ENCODE measurements around the gene BMPR2. TPM values are rescaled to one million over a fixed set of nuclear protein-coding genes. Genes with fewer than 3 reads are reported as not detected.

Gene BMPR2
- total and polyA plus RNA-seq, 7 donors: 3.9 to 43.2 (median 21.3) TPM

DNA sequence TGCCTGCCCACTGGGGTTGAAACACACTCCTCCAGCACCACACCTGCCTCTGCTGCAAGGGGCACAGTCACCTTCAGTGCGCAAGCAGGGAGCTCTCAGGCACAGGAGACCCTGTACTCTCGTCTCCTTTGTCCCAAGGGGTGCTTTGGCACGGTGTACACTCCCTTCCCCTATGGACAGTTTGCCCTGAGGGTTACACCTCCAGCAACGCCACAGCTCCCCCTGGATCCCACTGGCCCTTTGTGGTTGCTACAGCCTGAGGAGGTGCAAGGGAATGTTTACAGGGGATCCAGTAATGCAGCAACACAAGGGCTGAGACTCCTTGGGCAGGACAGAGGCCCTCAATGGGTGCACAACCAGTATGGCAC is 213.4 kb downstream of the BMPR2 start:
- Histone ChIP-seq H3K4me3 (no peak overlapping the region), H3K9me3 (no peaks in the 10 kb centered on the region), H3K27me3 (ENCODE audit: insufficient read depth in 3 of 3, low read length in 2 of 3) (no peaks in the 10 kb centered on the region), H3K4me1 (peaks cover 3% of the 10 kb centered on the region), H3K27ac (no peak overlapping the region), H3K36me3 (ENCODE audit: insufficient read depth in 1 of 2, low read depth in 1 of 2) (no peaks in the 10 kb centered on the region)
- TF ChIP-seq, protein P1, sequence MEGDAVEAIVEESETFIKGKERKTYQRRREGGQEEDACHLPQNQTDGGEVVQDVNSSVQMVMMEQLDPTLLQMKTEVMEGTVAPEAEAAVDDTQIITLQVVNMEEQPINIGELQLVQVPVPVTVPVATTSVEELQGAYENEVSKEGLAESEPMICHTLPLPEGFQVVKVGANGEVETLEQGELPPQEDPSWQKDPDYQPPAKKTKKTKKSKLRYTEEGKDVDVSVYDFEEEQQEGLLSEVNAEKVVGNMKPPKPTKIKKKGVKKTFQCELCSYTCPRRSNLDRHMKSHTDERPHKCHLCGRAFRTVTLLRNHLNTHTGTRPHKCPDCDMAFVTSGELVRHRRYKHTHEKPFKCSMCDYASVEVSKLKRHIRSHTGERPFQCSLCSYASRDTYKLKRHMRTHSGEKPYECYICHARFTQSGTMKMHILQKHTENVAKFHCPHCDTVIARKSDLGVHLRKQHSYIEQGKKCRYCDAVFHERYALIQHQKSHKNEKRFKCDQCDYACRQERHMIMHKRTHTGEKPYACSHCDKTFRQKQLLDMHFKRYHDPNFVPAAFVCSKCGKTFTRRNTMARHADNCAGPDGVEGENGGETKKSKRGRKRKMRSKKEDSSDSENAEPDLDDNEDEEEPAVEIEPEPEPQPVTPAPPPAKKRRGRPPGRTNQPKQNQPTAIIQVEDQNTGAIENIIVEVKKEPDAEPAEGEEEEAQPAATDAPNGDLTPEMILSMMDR (IDR thresholded peaks at IDR 0.05): no peak
- DNase-seq (no peak), ATAC-seq (no peak)
- WGBS, 3 donors: 83 to 94% (median 94%) methylated on average over 4 of the region's 4 CpGs
- intact Hi-C loops (cut with DNase I): loop anchor here in 1 of 2 donors (10.0 kb wide), 2 partner anchors 145 to 285 kb away; partner anchors contain the start of gene ICA1L

GRCh38 chr2:202592566-202592965 is 216.4 kb downstream of the BMPR2 start:
- Histone ChIP-seq H3K27ac (no peak overlapping the region), H3K9me3 (no peaks in the 10 kb centered on the region), H3K36me3 (ENCODE audit: insufficient read depth in 1 of 2, low read depth in 1 of 2) (no peaks in the 10 kb centered on the region), H3K4me3 (no peak overlapping the region), H3K27me3 (ENCODE audit: insufficient read depth in 3 of 3, low read length in 2 of 3) (no peaks in the 10 kb centered on the region), H3K4me1 (peaks cover 3% of the 10 kb centered on the region)
- intact Hi-C loops (cut with DNase I): no loop called here
- DNase-seq (no peak), ATAC-seq (no peak)
- WGBS, 3 donors: 82 to 84% (median 83%) methylated on average over 2 of the region's 2 CpGs
- TF ChIP-seq, protein P1 (IDR thresholded peaks at IDR 0.05): no peak

DNA sequence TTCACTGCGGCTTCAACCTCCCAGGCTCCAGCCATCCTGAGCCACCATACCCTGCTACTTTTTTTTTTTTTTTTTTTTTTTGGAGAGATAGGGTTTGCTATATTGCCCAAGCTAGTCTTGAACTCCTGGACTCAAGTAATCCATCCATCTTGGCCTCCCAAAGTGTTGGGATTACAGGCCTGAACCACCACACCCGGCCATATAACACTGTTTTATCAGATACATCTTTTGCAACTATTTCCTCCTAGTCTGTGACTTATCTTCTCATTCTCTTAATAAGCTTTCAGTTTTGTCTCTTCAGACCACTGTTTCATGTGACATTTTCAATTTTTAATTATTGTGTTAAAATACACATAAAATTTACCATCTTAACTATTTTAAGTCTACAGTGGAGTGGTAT is 223.0 kb downstream of the BMPR2 start:
- Histone ChIP-seq H3K4me3 (no peak overlapping the region), H3K27ac (no peak overlapping the region), H3K27me3 (ENCODE audit: insufficient read depth in 3 of 3, low read length in 2 of 3) (no peaks in the 10 kb centered on the region), H3K9me3 (no peaks in the 10 kb centered on the region), H3K36me3 (ENCODE audit: insufficient read depth in 1 of 2, low read depth in 1 of 2) (no peaks in the 10 kb centered on the region), H3K4me1 (no peaks in the 10 kb centered on the region)
- 88 to 100% (median 92%) methylated on average over 2 of the region's 2 CpGs for WGBS, 3 donors
- ATAC-seq (no peak), DNase-seq (no peak)
- intact Hi-C loops (cut with DNase I): no loop called here
- TF ChIP-seq, protein P1 (IDR thresholded peaks at IDR 0.05): no peak

DNA sequence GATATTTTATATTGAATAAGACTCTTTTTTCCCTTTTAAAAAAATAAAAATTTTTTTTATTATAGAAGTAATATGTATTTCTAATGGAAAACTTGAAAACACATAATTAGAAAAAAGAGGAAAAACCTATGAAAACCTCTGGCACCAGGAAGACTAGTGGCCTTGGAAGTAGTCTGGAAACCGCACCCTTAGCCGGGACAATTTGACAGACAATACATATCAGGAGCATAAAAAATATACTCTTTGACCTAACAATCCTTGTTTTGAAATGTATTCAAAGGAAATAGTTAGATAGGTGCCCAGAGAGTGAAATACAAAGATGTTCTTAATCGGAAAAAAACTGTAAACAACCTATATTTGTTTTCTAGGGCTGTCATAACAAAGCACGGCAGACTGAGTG is 223.8 kb downstream of the BMPR2 start:
- no peak overlapping the region for H3K4me3 ChIP-seq
- TF ChIP-seq, protein P1 (IDR thresholded peaks at IDR 0.05): no peak
- ATAC-seq: no peak
- no peaks in the 10 kb centered on the region for H3K36me3 ChIP-seq (ENCODE audit: insufficient read depth in 1 of 2, low read depth in 1 of 2)
- no peak overlapping the region for H3K27ac ChIP-seq
- no peaks in the 10 kb centered on the region for H3K4me1 ChIP-seq
- DNase-seq: no peak
- intact Hi-C loops (cut with DNase I): no loop called here
- no peaks in the 10 kb centered on the region for H3K27me3 ChIP-seq (ENCODE audit: insufficient read depth in 3 of 3, low read length in 2 of 3)
- H3K9me3 ChIP-seq: no peaks in the 10 kb centered on the region
- 72 to 76% (median 74%) methylated on average over 4 of the region's 4 CpGs for WGBS, 3 donors

GRCh38 chr2:202604699-202605098 is 228.6 kb downstream of the BMPR2 start:
- Histone ChIP-seq H3K36me3 (ENCODE audit: insufficient read depth in 1 of 2, low read depth in 1 of 2) (no peaks in the 10 kb centered on the region), H3K27ac (no peak overlapping the region), H3K27me3 (ENCODE audit: insufficient read depth in 3 of 3, low read length in 2 of 3) (no peaks in the 10 kb centered on the region), H3K9me3 (no peaks in the 10 kb centered on the region), H3K4me3 (no peak overlapping the region), H3K4me1 (no peaks in the 10 kb centered on the region)
- no peak for DNase-seq
- 61 to 71% (median 67%) methylated on average over 4 of the region's 4 CpGs for WGBS, 3 donors
- no peak for ATAC-seq
- intact Hi-C loops (cut with DNase I): no loop called here
- TF ChIP-seq, protein P1 (IDR thresholded peaks at IDR 0.05): no peak
